HG02943 (cell line): ENCODE measurements around the gene MYO3B.

ENCODE experiments used
- ATAC-seq: cut with Tn5 transposase; IDR thresholded peaks from one replicate; pipeline ENCODE4 v1.9.1; 2021; ENCODE audit warnings: mild to moderate bottlenecking, low read depth, moderate library complexity; ENCODE audit not compliant: unreplicated experiment

The MYO3B gene

DNA sequence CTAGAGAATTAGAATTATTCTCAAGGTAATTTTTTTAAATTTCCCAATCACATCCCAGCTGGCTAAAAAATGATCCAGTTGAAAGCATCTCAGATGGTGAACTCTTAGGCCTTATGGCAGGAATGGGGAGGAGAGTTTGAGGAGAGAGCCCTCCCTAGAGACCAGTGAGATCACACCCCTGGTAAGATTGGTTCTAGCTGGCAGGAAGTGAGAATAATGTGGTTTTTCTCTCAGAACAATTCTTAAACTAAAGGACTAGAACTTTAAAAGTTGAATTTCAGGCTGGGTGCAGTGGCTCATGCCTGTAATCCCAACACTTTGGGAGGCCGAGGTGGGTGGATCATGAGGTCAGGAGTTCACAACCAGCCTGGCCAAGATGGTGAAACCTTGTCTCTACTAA, 120.2 kb downstream of the MYO3B start:
- no peak for ATAC-seq

DNA sequence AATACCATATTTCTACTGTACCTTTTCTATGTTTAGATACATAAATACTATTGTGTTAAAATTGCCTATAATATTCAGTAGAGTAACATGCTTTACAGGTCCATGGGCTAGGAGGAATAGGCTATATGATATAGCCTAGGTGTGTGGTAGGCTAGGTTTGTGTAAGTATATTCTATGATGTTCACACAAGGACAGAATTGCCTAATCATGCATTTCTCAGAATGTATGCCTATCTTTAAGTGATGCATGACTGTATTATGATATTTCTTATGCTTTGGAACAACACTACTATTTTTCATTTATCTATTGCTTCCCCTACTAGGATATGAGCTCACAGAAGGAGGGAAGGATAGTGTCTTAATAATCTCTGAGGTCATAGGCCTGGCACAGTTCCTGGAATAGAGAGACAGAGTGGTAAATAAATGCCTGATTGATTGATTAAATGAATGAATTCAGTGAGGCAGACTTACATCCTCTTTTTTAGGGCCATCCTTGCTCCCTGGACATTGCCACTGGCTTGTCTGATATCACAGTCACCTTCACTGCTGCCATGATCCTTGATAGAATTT, 121.0 kb downstream of the MYO3B start:
- no peak for ATAC-seq

DNA sequence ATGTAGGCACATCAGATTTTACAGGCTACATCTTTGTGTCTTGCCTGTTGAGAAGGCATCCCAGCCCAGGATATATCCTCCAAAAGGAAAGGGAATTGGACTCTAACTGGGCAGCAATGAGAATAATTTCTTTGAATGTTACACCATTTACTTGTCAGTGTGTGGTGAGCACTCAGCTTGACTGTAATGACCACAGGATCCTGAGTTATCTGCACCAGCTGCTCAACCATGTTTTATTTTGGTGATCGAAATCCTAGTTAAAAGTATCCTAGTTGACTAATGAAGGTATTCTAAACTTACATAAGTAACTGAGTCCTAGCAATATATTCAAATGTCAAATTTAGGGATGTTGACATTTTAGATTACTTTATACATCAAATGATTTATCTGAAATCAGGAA, 123.0 kb downstream of the MYO3B start:
- ATAC-seq = no peak

DNA sequence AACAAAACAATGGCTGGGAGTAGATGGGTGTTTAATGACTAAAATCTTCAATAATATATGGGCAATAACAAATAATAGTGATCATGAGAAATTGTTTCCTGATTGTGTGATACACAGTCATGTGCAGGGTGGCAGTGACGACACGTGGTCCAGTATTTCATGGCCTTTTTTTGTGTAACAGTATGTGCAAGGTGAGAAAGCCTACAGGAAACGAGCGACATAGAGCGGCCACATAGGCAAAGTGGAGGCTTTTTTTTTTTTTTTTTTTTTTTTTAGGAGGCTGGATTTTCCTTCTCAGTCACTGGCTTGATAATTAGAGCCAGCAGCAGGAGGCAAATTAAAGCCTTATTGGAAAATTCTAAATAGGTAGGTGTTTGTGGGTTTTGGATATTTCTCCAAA, 123.7 kb downstream of the MYO3B start:
- ATAC-seq = no peak

DNA sequence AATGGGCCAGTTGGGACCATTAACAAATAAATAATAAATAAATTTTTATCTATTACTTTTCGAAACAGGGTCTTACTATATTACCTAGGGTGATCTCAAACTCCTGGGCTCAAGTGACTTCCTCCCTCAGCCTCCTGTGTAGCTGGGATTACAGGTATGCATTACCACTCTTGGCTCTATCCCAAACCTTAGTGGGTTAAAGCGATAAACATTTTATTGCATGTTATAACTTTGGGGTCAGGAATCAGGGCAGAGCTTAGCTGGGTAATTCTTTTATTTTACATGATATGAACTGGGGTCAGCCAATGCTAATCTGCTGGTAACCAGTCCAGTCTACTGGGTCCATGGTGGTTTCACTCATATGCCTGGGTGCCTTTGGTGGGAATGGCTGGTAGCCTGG, 127.8 kb downstream of the MYO3B start:
- ATAC-seq = no peak

DNA sequence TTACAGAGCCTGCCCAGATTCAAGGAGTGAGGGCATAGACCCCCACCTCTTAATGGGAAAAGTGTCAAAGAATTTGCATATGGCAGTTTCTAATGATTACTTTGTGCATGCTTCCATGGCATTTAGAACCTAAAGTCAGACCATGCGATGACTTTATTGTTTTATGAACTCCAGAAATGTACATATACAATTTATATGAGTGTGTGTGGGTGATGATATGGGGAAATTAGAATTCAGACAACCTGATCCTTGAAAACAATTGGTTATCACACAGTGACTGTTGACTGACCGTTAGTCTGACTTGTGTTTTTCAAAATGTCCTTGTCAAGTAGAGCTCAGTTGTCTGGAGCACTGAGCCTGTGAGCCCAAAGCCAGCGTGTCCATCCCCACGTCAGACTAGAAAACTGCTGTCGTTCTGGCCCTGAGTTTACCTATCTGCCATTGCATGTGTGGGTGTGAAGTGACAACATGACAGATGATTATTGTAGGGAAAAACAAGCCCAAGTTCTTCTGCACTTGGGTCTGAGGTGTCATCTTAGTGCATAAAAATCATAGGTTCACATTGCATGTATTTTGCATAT, 128.4 kb downstream of the MYO3B start:
- ATAC-seq = no peak

DNA sequence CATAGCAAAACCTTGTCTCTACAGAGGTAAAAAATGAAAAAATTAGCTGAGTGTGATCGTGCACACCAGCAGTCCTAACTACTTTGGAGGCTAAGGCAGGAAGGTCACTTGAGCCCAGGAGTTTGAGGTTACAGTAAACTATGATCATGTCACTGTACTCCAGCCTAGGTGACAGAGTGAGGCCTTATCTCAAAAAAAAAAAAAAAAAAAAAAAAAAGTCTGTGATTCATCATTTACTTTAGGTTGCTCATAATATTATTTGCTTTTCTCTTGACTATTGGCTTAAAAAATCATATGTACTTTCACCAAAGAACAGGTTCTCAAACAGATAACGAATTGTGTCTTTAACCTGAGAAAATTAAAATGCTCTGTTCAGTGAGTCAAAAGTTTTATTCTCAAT, 129.1 kb downstream of the MYO3B start:
- ATAC-seq = no peak

DNA sequence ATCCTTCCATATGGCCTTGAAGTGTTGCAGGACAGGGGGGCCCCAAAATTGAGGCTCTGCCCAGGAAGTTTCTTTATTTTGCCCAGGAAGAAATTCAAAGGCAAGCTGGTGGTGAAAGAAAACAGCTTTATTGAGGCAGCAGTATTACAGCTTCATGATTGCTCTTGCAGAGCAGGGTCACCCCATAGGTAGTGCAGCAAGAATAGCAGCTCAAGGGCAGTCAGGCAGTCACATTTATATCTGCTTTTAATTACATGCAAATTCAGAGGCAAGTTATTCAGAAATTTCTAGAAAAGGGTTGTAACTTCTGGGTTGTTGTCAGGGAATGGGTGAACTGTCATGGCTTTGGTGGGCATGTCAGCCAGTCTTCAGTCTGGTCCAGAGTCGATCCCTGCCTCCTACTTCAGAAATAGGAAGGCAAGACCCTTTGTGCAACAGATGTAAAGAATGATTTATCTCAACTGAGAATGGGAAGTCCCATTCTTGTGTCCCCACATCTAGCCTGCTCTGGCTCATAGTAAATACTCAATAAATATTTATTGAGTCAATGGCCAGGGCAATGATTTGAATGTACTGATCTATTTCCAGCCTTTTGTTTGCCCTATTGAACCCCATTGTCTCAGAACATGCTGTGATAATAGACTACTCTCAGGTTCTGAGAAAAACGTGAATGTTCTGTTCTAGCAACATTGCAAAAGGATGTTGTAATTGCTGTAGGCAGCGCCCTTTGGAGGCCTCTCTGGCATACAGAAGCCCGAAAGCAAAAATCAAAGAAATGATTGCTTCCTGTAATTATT, 129.8 kb downstream of the MYO3B start:
- ATAC-seq = no peak

DNA sequence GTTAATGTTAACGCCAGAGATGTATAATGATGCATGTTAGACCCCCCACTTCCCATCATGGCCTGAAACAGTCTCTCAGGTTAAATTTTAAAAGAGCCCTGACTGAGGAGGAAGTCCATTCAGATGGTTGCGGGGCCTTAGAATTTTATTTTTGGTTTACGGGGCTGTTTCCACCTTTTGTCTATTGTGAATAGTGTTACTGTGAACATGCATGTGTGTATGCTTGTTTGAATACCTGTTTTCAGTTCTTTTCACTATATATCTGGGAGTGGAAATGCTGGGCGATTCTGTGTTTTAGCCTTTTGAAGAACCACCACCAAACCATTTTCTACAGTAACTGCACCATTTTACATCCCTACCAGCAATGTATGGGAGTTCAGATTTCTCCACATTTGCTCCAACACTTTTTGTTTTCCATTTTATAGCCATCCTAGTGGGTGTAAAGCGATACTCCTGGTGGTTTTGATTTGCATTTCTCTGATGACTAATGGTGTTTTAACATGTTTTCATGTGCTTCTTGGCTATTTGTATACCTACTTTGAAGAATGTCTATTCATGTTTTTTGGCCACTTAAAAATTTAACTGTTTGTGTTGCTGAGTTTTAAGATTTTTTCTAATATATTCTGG, 133.0 kb downstream of the MYO3B start:
- no peak for ATAC-seq

DNA sequence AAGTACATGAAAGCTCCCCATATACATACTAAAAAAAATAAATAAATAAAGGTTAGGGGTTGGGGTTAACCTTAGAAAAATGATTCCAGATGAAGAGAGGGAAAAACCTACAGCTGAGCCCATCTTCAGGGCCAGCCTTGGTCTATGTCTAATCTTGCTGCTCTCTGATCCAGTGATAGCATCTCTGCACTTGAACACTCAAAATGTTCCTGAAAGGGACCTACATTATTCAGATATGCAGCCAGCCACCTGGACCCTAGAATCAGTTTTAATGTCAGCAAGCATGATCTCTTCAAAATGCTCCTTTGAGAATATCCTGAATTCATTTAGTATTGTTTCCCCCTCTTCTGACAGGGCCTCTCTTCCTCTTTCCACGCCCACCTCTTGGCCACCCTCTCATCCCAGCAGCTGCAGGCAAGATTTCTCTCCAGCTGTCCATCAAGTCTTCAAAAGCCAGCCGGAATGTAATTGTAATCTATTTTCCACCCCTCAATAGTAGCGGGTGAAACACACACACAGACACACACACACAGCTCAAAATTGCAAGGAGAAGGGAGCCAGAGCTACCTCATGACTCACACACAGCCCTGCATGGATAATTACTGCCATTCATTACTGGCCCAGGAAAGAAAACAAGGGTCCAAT, 135.5 kb downstream of the MYO3B start:
- no peak for ATAC-seq

DNA sequence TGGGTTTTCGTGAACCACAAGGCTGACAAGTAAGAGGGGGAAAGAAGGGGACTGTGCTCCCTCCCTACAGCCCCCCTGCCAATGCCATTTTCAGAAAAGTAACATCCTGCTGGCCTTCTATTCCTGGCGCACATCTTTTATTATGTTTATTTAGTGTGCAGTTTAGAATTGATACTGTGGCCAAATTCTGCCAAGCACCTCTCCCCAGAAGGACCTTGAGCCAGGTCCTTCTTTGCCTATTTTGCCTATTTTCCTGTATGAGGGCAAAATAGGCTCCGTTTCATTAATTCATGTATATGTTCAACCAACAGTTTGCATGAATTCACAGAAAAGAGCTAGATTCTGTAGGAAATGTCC, 136.0 kb downstream of the MYO3B start:
- no peak for ATAC-seq

DNA sequence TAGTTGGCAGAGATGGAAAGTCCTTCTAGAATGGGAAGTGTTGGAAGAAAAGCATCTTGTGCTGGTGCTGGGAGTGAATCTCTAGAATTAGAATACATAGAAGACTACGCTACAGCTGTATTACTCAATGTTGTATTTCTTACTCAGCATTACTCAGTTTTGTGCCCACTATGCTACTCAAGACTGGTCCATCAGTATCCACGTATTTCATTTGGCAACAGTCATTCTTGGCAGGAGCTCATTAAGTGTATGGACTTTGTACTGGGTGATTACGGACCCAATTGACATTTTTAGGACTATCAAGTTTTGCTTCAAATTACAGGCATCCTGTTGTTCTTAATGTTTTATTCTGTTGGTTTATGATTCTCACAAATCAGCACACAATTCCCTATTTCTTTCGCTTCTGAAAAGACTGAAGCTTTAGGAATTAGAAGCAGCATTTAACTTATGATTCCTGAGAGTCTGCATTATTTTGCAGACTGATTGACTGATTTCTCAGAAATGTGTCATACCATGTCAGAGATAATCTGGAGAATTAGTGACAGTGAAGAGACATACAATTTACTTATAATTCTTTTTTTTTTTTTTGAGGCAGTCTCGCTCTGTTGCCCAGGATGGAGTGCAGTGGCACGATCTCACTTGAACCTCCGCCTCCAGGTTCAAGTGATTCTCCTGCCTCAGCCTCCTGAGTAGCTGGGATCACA, 136.9 kb downstream of the MYO3B start:
- ATAC-seq = no peak

DNA sequence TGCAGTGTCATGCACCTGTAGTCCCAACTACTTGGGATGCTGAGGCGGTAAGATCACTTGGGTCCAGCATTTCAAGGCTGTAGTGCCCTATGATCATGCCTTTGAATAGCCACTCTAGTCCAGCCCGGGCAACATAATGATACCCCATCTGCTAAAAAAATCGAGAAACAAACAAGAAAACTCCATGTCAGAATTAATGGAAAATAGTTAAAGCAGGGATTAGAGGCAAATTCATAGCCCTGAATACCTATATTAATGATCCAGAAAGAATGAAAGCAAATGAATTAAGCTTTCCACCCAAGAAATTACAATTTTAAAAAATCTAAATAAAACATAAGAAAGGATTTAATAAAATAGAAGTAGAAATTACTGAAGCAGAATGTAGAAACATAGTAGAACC, 143.0 kb downstream of the MYO3B start:
- ATAC-seq = no peak

DNA sequence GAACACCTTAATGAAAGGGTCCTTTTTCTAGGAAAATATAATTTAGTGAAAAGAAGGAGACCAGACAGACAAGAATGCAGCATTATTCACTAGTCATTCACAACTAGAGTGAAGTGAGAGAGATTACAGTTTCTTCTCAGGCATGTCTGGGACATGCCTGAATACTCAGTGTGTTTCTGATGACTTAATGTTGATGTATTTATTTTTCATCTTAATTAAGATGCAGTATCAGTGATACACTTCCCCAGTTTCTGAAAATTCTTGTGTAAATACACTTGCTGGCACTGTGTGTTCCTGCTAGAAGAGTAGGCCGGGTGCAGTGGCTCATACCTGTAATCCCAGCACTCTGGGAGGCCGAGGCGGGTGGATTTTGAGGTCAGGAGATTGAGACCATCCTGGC, 143.6 kb downstream of the MYO3B start:
- no peak for ATAC-seq

DNA sequence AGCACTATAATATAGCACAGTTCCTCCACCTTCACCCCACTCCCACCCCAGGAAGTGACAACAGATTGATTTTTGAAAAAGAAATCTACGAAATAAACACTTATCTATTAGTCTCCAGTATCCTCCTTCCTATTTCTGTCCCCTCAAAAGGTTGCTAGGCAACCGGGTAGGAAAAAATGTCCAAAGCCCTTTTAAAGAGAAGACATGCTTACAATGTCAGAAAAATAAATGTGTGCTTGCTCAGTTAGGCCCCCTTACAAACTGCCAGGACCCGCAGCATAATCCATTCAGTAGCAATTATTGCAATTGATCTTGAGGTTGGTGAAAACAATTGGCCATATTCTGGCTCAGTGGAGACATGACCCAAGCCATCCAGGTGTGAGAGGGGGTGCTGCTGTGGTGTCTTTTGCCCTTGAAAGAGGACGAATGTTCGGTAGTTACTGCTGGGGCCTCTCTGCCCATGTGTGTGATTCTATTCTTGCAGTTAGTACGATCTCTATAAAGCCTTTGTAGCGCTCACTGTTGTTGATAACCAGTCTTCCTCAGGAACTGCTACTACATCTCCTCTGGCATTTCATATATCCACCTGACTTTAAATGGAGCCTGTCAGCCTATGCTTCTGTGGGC, 144.3 kb downstream of the MYO3B start:
- no peak for ATAC-seq

DNA sequence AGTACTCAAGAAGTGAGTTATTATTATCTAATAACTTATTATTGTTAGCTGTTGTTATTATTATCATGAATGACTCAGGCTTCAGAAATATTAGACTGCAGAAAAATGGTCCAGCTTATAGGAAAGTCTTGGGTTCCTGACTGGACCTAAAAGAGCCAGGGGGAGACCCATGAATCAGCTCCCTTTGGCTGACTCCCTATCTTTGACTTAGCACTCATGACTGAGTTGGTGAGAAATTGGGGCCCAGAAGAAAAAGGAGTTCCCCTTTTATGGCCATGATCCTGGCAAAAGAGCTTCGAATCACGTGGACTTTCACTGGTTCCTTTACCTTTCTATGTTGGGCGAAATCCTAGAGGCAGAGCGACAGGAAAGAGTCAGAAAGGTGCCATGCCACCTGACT, 145.8 kb downstream of the MYO3B start:
- ATAC-seq = no peak

DNA sequence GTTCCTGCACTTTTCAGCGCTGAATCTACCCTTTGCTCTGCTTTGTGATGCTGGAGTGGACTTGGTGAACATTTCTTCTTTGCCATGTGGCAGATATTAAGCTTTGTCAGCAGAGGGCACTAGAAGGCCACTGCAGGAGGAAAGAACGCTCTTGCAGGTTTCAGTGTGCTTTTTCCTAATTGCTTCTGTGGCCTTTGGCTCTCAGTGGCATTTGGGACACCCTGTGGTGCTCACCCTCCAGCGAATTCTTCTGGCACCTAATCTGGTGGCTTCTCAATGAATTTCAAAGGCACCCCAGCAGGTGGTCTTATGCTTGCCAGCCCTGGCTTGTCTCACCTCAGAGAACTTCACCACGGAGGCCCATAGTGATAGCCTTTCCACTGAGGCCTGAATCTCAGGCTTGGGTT, 146.7 kb downstream of the MYO3B start:
- no peak for ATAC-seq

DNA sequence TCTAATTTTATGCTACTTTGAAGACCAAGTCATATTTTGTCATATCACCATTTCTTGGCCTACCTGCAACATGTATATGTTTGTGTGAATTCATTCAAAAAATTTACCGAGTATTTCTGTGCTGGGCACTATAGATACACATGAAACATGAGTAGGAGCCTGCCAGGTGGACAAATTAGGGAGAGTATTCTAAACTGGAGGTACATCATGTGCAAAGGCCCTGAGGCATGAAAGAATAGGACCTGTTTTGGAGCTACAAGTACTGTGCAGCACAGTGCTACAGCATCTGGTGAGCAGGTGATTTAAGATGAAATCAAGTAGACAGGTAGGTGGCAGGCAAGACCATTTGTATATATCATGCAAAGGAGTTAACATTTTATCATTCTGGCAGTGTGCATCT, 152.9 kb downstream of the MYO3B start:
- no peak for ATAC-seq

DNA sequence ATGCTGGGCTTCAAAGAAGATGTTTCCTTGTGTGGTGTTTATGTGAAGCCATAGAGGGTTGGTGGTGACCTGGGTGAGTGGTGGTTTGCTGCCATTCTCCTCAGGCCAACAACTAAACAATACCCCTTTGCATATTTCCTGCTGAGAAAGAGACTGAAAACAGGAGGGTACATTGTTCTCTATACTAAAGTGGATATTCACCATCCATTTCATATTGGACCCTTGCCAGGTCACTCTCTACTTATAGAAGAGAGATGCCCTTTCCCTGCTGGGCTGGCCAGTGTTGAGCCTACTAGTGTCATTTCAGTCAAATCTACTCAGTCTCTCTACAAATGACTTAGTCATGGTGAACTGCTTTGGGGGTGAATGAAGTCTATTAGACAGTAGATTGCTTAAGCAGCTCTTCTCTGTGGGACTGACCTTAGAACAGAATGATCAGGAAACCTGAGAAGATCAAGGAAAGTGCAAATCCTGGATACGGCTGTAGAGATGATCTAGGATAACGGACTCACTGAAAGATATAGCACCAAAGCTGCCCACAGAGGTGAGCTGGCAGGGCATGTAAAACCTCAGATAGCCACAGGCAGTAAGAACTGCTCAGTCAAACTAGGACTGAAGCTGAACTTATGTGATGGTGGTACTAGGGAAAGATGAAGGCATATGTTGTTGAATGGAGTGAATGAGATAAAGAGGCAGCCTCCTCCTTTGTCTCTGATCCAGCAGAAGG, 154.9 kb downstream of the MYO3B start:
- ATAC-seq = no peak

DNA sequence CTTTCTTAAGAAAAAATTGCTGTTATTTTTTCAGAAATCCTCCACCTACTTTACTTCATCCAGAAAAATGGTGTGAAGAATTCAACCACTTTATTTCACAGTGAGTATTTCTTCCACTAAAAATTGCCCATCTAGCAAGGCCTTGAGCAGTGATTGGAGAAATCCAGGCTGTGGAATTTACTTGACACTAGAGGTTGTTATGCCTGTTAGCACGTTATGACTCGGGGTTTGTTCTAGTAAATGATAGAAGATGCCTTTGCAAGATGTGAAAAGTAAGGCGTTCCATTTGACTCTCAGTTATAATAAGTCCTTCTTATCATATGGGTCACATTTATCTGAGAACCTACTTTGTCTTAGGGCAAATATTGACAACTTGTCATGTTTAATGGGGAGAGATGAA, 157.4 kb downstream of the MYO3B start:
- no peak for ATAC-seq
